Activated naive CD8-positive, alpha-beta T cell treated with anti-CD3 and anti-CD28 coated beads, Interleukin-2, amount 10 ng/mL, durations not matched to agents 7 days and 5 days (primary cell): ENCODE measurements around the gene P2RY2. TPM values are rescaled to one million over a fixed set of nuclear protein-coding genes. Genes with fewer than 3 reads are reported as not detected.
"Not testable (repeated sequence)": the region's sequence is repeated elsewhere in the genome, so short reads cannot be mapped to it uniquely, and the experiment has no call there.

Experiments
- ATAC-seq: fragments of 150-1000 bp; cut with Tn5 transposase; one replicate; pipeline ENCODE4 v1.10.0; 2021; ENCODE audit warnings: low read depth, moderate library complexity
- POLR2A ChIA-PET: fragments of 350-600 bp; sonication (Branson Sonifier 250); formaldehyde crosslinking; loops from one replicate; lab custom pipeline; 2021; ENCODE audit warnings: antibody characterized with exemption; lab: Charles Lee
- DNase-seq: peaks from one replicate; pipeline ENCODE4 v3.0.0; 2021
- H3K27ac Mint-ChIP-seq: one replicate; pipeline ENCODE4 v1.8.0; 2022; ENCODE audit warnings: mild to moderate bottlenecking, mixed read lengths
- H3K27me3 Mint-ChIP-seq: one replicate; pipeline ENCODE4 v1.8.0; 2022; ENCODE audit warnings: mild to moderate bottlenecking, moderate library complexity, mixed read lengths
- H3K36me3 Mint-ChIP-seq: one replicate; pipeline ENCODE4 v1.8.0; 2021; ENCODE audit warnings: mild to moderate bottlenecking, mixed read lengths
- H3K4me1 Mint-ChIP-seq: one replicate; pipeline ENCODE4 v1.8.0; 2021; ENCODE audit warnings: mixed read lengths
- H3K4me3 Mint-ChIP-seq: one replicate; pipeline ENCODE4 v1.8.0; 2022; ENCODE audit warnings: mild to moderate bottlenecking, moderate library complexity, mixed read lengths
- H3K9me3 Mint-ChIP-seq: one replicate; pipeline ENCODE4 v1.8.0; 2021; ENCODE audit warnings: mixed read lengths
- total RNA-seq, 2 experiments: library from RNA; stranded (reverse); gene quantifications; one replicate each; pipeline ENCODE4 v1.2.3, GENCODE V29; 2021

P2RY2 gene
- total RNA-seq, 2 experiments from 2014 or later, result not detected

DNA sequence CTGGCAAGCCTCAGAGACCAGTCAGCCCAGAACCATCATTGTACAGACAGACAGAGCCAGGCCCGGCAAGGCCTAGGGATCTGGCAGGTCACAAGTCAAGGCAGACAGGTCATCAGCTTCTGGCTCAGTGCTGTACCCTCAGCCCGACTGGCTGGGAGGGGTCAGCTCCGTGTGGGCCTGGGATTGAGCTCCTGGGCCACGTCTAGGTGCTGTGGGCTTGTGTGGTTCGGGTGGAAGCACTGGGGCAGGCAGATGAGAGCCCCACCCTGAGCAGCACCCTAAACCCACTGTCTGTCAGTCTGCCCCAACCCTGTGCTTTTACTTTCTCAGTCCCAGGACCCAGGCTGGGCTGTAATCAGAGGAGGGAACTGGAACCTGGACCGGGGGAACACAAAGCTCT is 26.9 kb upstream of the P2RY2 start:
- POLR2A ChIA-PET, result no interaction called here
- Mint-ChIP-seq H3K27ac (no peak overlapping the region), H3K27me3 (peaks cover 5% of the 10 kb centered on the region), H3K36me3 (no peaks in the 10 kb centered on the region), H3K4me3 (no peak overlapping the region), H3K4me1 (no peaks in the 10 kb centered on the region), H3K9me3 (no peaks in the 10 kb centered on the region)
- ATAC-seq, result no peak
- DNase-seq, result no peak

GRCh38 chr11:73192272-73192671 is 25.8 kb upstream of the P2RY2 start:
- DNase-seq, result peak; percentile 22
- no peak overlapping the region for H3K27ac Mint-ChIP-seq
- H3K36me3 Mint-ChIP-seq, result no peaks in the 10 kb centered on the region
- ATAC-seq, result no peak
- H3K4me3 Mint-ChIP-seq, result no peak overlapping the region
- H3K4me1 Mint-ChIP-seq, result no peaks in the 10 kb centered on the region
- H3K9me3 Mint-ChIP-seq, result no peaks in the 10 kb centered on the region
- POLR2A ChIA-PET, result no interaction called here
- H3K27me3 Mint-ChIP-seq, result peaks cover 5% of the 10 kb centered on the region

DNA sequence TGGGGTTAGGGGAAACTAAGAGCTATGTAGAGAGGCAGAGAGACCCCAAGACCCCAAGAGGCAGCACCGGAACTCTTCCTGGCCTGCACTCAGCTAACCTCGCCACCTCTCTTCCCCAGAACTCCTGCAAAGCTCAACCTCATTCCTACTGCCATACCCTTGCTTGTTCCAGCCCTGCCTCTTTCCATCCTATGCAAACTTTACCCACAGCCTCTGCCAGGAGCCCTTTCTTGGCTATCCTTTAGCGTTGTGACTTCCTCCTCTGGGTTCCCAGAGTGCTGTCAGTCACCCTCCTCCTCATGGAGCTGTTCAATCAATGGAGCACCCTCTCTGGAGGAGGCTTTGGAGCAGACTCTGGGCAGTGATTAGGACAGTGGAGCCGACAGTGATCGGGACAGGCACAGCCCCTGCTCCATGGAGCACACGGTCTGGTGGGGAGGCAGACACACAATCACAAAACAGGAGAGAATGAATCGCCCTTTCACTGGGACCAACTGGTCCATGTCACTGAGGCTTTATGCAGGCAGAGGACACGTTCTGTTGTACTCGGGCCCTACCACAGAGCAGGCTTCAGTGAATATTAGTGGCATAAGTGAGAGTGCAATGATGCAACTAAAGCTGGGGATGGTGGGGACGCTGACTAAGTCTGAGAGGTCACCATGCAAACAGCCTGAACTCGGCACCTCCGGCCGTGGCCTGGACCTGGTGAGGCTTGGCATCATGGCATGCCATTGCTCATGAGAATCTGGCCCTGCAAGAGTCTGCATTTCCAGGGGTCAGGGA is 24.6 kb upstream of the P2RY2 start:
- no peaks in the 10 kb centered on the region for H3K4me1 Mint-ChIP-seq
- H3K27ac Mint-ChIP-seq, result peak overlapping the region; percentile 23
- no peaks in the 10 kb centered on the region for H3K9me3 Mint-ChIP-seq
- peaks cover 8% of the 10 kb centered on the region for H3K27me3 Mint-ChIP-seq
- DNase-seq (peak; percentile 25), ATAC-seq (no peak)
- no peak overlapping the region for H3K4me3 Mint-ChIP-seq
- H3K36me3 Mint-ChIP-seq, result no peaks in the 10 kb centered on the region
- POLR2A ChIA-PET, result no interaction called here

GRCh38 chr11:73194034-73194507 is 24.0 kb upstream of the P2RY2 start:
- Mint-ChIP-seq H3K4me1 (no peaks in the 10 kb centered on the region), H3K27me3 (peaks cover 8% of the 10 kb centered on the region), H3K4me3 (no peak overlapping the region), H3K27ac (no peak overlapping the region), H3K36me3 (no peaks in the 10 kb centered on the region), H3K9me3 (no peaks in the 10 kb centered on the region)
- ATAC-seq, result no peak
- peak; percentile 20 for DNase-seq
- POLR2A ChIA-PET, result interaction anchor here (0.6 kb wide), 1 partner anchor 1133 kb away, joined by 3 read pairs; no protein-coding TSS in a partner anchor

GRCh38 chr11:73194593-73194992 is 23.5 kb upstream of the P2RY2 start:
- Mint-ChIP-seq H3K9me3 (no peaks in the 10 kb centered on the region), H3K27ac (no peak overlapping the region), H3K27me3 (peaks cover 8% of the 10 kb centered on the region), H3K4me1 (no peaks in the 10 kb centered on the region), H3K4me3 (no peak overlapping the region), H3K36me3 (no peaks in the 10 kb centered on the region)
- DNase-seq, result peak; percentile 17
- POLR2A ChIA-PET, result interaction anchor here (0.6 kb wide), 1 partner anchor 1134 kb away, joined by 3 read pairs; no protein-coding TSS in a partner anchor
- no peak for ATAC-seq

DNA sequence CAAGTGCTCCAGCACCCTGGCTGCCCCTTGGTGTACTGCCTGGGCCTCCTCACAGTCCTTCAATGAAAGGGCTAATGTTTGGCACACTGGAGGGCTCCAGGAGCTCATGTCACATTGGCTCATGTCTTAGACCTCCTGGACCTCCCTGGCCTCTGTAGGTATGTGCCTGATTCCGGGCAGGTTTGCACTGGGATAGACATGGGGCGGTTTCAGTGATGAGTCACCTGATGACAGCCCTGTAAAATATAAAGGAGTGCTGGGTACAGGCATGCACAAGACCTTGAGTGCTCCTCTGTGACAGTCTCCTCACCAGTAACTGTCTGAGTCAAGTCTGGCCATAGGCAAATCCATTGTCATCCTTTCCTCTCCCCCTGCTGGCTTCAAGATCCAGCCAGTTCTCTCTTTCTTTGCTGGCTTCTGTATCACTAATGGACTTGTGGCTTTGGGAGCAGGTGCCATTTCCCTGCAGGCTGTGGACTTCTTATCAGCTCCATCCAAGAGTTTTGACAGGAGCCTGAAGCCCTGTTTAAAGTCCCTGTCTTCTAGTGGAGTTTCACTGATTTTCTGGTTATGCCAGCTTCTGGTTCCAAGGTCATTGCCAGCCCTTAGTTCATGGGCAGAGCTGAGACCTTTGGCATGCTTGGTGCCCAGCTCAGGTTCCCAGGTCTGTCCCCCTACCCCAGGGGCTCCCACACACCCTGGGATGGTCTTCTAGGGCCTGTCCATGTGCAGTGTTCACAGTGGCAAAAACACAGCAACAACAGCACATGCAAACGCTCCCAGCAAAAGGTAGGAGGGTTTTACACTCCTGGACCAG is 22.7 kb upstream of the P2RY2 start:
- peaks cover 15% of the 10 kb centered on the region for H3K27me3 Mint-ChIP-seq
- no peaks in the 10 kb centered on the region for H3K36me3 Mint-ChIP-seq
- no peaks in the 10 kb centered on the region for H3K9me3 Mint-ChIP-seq
- no peak overlapping the region for H3K27ac Mint-ChIP-seq
- ATAC-seq (no peak), DNase-seq (no peak)
- H3K4me3 Mint-ChIP-seq, result no peak overlapping the region
- POLR2A ChIA-PET, result no interaction called here
- no peaks in the 10 kb centered on the region for H3K4me1 Mint-ChIP-seq

GRCh38 chr11:73196576-73196975 is 21.5 kb upstream of the P2RY2 start:
- no peak for ATAC-seq
- H3K27ac Mint-ChIP-seq, result no peak overlapping the region
- POLR2A ChIA-PET, result no interaction called here
- H3K4me1 Mint-ChIP-seq, result no peaks in the 10 kb centered on the region
- H3K4me3 Mint-ChIP-seq, result no peak overlapping the region
- no peak for DNase-seq
- no peaks in the 10 kb centered on the region for H3K9me3 Mint-ChIP-seq
- no peaks in the 10 kb centered on the region for H3K36me3 Mint-ChIP-seq
- H3K27me3 Mint-ChIP-seq, result peaks cover 19% of the 10 kb centered on the region

GRCh38 chr11:73197348-73197747 is 20.7 kb upstream of the P2RY2 start:
- DNase-seq (no peak), ATAC-seq (no peak)
- POLR2A ChIA-PET, result no interaction called here
- Mint-ChIP-seq H3K9me3 (no peaks in the 10 kb centered on the region), H3K27ac (no peak overlapping the region), H3K36me3 (no peaks in the 10 kb centered on the region), H3K27me3 (peaks cover 19% of the 10 kb centered on the region), H3K4me1 (no peaks in the 10 kb centered on the region), H3K4me3 (no peak overlapping the region)

DNA sequence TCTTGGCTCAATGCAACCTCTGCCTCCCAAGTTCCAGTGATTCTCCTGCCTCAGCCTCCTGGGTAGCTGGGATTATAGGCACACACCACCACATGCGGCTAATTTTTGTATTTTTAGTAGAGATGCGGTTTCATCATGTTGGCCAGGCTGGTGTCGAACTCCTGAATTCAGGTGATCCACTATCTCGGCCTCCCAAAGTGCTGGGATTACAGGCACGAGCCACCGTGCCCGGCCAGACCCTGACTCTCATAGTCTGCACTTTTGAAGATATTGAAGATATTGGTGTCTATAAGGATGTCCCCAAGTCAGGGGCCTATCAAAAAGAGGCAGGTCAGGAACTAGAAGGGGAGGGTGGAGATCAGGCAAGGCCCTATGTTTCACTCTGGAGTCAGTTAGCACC is 20.3 kb upstream of the P2RY2 start:
- ATAC-seq, H3K27ac Mint-ChIP-seq, H3K4me1 Mint-ChIP-seq, H3K4me3 Mint-ChIP-seq, DNase-seq, POLR2A ChIA-PET, H3K9me3 Mint-ChIP-seq, H3K36me3 Mint-ChIP-seq: not testable (repeated sequence)
- peaks cover 19% of the 10 kb centered on the region for H3K27me3 Mint-ChIP-seq

DNA sequence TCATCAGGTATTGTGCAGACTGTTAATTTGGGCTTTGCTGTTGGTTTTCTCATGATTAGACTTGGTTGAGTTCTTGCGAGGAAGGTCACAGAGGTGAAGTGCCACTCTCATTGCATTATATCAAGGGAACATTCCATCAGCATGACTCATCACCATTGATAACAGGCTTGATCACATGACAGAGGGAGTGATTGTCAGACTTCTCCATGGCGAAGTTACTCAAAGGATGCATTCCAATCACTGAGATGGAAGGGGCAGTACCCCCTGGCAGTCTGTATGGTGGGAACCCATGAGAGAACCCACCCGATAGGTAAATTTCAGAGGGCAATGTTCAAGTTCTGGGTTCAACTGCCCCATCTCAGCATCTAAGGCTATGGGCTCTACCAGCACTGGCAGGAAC is 19.4 kb upstream of the P2RY2 start:
- ATAC-seq (no peak), DNase-seq (no peak)
- Mint-ChIP-seq H3K9me3 (no peaks in the 10 kb centered on the region), H3K27ac (no peak overlapping the region), H3K36me3 (no peaks in the 10 kb centered on the region), H3K4me1 (no peaks in the 10 kb centered on the region), H3K4me3 (no peak overlapping the region), H3K27me3 (peaks cover 19% of the 10 kb centered on the region)
- POLR2A ChIA-PET, result no interaction called here

DNA sequence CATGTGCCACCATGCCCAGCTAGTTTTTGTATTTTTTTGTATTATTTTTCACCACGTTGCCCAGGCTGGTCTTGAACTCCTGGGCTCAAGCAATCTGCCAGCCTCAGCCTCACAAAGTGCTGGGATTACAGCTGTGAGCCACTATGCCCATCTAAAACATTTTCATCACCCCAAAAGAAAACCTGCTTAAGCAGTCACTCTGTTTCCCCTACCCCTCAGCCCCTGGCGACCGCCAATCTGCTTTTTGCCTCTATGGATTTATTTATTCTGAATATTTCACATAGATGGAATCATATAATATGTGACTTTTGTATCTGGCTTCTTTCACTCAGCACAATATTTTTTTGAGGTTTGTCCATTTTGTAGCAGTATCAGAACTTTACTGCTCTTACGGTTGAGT is 18.6 kb upstream of the P2RY2 start:
- H3K27ac Mint-ChIP-seq, result no peak overlapping the region
- H3K4me3 Mint-ChIP-seq, result no peak overlapping the region
- no peaks in the 10 kb centered on the region for H3K4me1 Mint-ChIP-seq
- no peaks in the 10 kb centered on the region for H3K9me3 Mint-ChIP-seq
- no peak for DNase-seq
- no peaks in the 10 kb centered on the region for H3K36me3 Mint-ChIP-seq
- POLR2A ChIA-PET, result no interaction called here
- no peak for ATAC-seq
- peaks cover 22% of the 10 kb centered on the region for H3K27me3 Mint-ChIP-seq

- Mint-ChIP-seq H3K27me3 (peaks cover 26% of the 10 kb centered on the region), H3K4me3 (no peak overlapping the region)
- POLR2A ChIA-PET, result no interaction called here
Measured at GRCh38 chr11:73200256-73200655, 17.8 kb upstream of the P2RY2 start.

DNA sequence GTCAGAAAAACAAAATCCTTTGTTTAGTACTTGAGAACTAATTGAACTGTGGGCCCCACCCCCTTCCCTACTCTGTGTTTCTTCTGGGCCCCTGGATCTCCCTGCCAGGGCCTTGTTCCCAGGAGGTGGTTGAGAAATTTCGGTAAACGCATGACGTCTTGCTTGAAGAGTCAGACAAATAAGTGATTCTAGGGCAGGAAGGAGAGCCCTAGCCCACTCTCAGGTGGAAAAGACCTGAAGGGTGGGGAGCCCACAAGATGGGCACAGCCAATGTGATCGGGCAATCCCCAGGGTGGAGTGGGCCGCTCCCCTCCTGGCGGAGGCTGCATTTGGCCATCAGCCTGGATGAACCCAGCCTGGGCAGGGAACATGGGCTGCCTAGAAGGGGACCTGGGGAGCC is 16.8 kb upstream of the P2RY2 start:
- Mint-ChIP-seq H3K36me3 (no peaks in the 10 kb centered on the region), H3K4me1 (no peaks in the 10 kb centered on the region), H3K4me3 (no peak overlapping the region), H3K27ac (no peak overlapping the region), H3K9me3 (no peaks in the 10 kb centered on the region), H3K27me3 (peaks cover 29% of the 10 kb centered on the region)
- POLR2A ChIA-PET, result no interaction called here
- ATAC-seq, result no peak
- peak; percentile 20 for DNase-seq

More at GRCh38 chr11:73200256-73200655, 17.8 kb upstream of the P2RY2 start:
- Mint-ChIP-seq H3K9me3 (no peaks in the 10 kb centered on the region), H3K27ac (no peak overlapping the region), H3K36me3 (no peaks in the 10 kb centered on the region), H3K4me1 (no peaks in the 10 kb centered on the region)
- ATAC-seq (no peak), DNase-seq (no peak)
